Inferior parietal cortex (tissue), 1 donor: Measurements from ENCODE around the gene RFXANK.

ENCODE experiments used
- DNase-seq: peaks from one replicate; pipeline ENCODE4 v3.0.0-alpha.2; 2016; ENCODE audit errors: extremely low spot score

Gene RFXANK

DNA sequence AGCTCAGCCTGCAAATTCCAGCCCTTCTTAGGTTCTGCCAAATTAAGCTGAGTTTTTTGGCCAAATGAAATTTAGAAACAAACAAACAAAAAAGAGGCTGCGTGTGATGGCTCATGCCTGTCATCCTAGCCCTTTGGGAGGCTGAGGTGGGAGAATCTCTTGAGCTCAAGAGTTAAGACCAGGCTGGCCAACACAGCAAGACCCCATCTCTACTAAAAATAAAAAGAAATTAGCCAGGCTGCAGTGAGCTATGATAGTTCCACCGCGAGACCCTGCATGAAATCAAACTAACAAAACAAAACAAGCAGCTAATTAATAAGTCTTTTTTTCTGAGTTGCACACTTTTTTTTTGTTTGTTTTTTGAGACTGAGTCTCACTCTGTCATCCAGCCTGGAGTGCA is 37.6 kb downstream of the RFXANK start:
- DNase-seq = no peak

DNA sequence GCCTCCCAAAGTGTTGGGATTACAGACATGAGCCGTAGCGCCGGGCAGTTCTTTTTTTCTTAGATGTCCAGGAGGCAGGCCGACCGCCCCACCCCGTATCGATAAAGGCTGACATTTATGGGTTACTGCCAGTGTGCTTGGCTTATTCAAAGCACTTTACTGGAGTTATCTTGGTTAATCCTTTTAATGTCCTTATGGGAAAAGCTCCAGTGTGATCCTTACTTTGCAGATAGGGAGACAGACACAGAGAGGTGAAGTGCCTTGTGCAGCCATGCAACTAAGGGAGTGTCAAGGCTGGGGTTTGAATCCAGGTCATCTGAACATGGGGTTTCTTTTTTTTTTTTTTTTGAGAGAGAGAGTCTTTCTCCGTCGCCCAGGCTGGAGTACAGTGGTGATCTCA is 38.9 kb downstream of the RFXANK start:
- DNase-seq = no peak

DNA sequence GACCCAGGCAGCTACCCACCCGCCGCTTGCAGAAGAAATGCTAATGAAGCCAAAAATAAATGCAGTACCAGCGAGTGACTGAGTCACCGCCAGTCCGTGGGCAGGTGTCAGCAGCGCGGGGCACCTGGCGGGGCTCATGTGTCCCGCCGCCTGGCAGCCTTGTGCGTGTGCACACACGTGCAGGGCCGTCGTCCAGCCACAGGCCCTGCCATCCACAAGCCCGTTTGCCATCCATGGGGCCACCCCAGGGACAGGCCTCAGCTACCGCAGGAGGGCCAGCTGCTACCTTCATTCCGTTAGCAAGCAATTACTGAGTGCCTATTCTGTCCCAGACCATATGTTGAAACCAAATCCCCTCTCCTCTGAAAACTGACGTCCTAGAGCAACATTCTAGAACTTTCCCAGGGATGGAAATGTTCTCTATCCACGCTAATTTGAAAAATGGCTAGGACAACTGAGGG is 40.2 kb downstream of the RFXANK start:
- DNase-seq = peak; percentile 40

DNA sequence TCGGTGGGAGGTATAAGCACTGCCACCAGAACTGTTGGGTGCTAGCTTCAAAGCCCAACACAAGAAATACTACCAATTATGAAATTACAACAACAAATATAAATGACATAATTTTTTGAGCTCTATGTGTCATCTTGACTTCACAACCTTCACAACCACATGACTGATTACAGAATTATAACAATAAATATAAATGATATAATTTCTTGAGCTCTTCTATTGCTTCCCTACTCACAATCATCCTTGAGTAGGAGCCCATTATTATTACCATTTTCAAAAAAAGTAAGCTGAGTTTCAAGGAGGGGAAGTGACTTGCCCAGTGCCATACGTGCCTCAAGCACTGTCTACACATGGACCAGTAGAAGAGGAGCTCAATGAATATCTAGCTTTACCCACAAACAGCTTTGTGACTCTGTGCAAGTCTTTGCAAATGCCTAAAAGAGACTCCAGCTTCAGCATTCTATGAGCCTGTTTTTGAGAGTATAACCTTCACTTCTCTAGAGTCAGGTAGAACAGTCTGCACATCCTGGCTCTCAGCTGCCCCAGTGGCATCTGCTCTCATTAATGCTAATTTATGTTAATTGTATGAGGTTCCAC is 42.3 kb downstream of the RFXANK start:
- DNase-seq = no peak

DNA sequence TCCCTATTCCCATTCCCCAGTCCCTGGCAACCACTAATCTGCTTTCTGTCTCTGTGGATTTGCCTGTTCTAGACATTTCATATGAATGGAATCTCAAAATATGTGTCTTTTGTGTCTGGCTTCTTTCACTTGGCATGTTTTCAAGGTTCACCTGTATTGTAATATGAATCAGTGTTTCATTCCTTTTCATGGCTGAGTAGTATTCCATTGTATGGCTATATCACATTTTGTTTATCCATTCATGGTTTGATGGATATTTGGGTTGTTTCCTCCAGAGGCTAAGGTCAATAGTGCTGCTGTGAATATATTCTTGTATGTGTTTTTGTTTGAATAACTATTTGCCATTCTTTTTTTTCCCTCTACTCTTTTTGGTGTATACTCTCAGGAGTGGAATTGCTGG is 44.1 kb downstream of the RFXANK start:
- no peak for DNase-seq

DNA sequence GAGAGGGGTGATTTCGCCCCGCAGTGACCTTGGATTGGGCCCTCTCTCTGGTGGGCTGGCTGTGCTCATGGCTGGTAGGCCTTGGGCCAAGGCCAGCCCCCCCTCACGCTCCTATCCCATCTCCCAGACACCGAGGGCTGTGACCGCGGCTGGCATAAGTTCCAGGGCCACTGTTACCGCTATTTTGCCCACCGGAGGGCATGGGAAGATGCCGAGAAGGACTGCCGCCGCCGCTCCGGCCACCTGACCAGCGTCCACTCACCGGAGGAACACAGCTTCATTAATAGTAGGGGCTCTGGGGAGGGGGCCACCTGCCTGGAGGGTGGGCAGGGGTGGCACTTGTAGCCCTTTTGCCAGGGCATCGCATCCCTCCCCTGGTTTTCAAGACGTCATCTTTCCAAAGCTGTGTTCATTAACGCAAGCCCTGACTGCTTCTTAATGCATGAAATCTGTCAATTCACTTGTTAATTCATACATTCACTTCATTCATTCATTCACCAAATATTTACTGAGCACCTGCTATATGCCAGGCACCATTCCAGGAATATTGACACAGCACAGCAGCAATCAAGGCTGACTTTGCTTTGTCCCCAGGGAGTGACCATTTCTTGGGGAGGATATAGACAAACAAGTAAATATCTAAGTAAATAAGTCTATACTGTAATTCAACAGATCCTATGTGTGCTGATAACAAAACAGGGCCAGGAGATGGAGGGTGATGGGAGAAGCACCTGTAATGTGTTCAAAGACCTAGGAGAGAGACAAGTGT is 46.3 kb downstream of the RFXANK start:
- no peak for DNase-seq

DNA sequence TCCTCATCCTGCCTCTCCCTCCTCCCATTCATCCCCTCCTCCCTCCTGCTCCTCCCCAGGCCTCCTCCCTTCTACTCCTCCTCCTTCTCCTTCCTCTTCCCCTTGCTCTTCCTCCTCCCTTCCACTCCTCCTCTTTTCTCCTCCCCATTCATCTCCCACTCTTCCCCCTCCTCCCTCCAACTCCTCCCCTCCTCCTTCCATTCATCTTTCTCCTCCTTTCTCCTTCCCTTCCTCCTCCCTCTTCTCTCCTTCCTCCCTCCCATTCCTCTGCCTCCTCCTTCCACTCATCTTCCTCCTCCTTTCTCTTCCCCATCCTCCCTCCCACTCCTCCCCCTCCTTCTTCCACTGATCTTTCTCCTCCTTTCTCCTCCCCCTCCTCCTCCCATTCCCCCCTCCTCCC is 47.6 kb downstream of the RFXANK start:
- DNase-seq = no peak

DNA sequence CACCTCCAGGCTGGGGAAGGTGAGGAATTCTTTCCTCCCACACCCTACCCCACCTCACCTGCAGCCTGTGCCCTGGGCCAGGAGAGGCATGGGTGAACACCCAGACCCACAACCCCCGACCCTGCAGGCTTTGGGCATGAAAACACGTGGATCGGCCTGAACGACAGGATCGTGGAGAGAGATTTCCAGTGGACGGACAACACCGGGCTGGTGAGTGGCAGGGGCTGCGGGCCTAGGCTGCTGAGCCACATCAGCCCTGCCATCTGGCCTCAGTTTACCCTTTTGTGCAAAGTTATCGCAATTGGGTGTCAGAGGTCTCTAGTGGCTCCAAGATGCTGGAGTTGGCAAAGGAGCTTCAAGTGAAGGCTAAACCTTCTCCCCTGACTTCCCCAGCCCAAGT is 48.4 kb downstream of the RFXANK start:
- no peak for DNase-seq

DNA sequence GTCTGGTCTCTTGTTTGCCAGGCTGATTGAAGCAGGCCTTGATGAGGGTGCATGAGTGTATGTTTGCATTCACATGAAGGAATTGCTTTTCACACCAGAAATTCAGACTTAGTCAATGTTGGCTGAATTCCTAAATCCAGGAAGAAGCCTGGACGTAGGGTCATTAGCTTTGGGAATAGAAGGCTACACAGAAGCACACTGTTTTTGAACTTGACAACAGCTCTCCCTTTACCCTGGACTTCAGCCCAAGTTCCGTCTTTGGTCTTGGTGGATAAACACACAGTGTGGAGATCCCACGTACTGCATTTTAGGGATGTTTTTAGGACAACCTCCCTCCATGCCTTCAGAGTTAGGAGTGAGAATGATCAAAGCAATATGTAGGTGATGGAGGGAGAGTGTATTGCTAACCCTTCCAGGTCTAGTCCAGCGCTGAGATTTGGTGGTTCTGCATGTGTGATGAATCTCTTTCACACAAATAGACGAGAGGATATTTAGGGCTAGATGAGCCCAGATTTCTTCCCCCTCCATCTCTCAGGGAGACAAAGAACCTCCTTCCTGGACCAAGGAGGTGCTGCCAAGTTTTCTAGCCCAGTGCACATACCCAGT is 58.2 kb downstream of the RFXANK start:
- no peak for DNase-seq
